HEK293 (cell line): Measurements from ENCODE around the gene GNB2.

Experiments used
- EGR2 ChIP-seq: fragments of 450-650 bp; formaldehyde crosslinking; IDR thresholded peaks from 2 replicates; pipeline ENCODE4 v1.5.1; 2016; ENCODE audit warnings: low read depth, missing biosample characterization, missing genetic modification characterization
- GFI1B ChIP-seq: fragments of 450-650 bp; formaldehyde crosslinking; IDR thresholded peaks from 2 replicates; pipeline ENCODE4 v1.5.1; 2016; ENCODE audit warnings: missing biosample characterization, missing genetic modification characterization
- IKZF3 ChIP-seq: fragments of 450-650 bp; IDR thresholded peaks from 2 replicates; pipeline ENCODE4 v1.5.0; 2018; ENCODE audit warnings: missing biosample characterization, mild to moderate bottlenecking, missing genetic modification characterization, moderate library complexity
- KLF1 ChIP-seq: fragments of 450-650 bp; formaldehyde crosslinking; IDR thresholded peaks from 2 replicates; pipeline ENCODE4 v1.5.1; 2016; ENCODE audit warnings: missing biosample characterization, missing genetic modification characterization
- KLF9 ChIP-seq: fragments of 450-650 bp; formaldehyde crosslinking; IDR thresholded peaks from 2 replicates; pipeline ENCODE4 v1.5.1; 2016; ENCODE audit warnings: missing biosample characterization, missing genetic modification characterization, low read depth
- REPIN1 ChIP-seq: fragments of 450-650 bp; formaldehyde crosslinking; IDR thresholded peaks from 2 replicates; pipeline ENCODE4 v1.5.1; 2017; ENCODE audit warnings: missing biosample characterization, missing genetic modification characterization, low read depth
- SP7 ChIP-seq: fragments of 450-650 bp; formaldehyde crosslinking; IDR thresholded peaks from 2 replicates; pipeline ENCODE4 v1.5.1; 2016; ENCODE audit warnings: missing biosample characterization, missing genetic modification characterization
- ZBTB17 ChIP-seq: fragments of 450-650 bp; formaldehyde crosslinking; IDR thresholded peaks from 2 replicates; pipeline ENCODE4 v1.5.1; 2016; ENCODE audit warnings: missing biosample characterization, missing genetic modification characterization
- ZBTB8A ChIP-seq: fragments of 450-650 bp; formaldehyde crosslinking; IDR thresholded peaks from 2 replicates; pipeline ENCODE4 v1.5.1; 2016; ENCODE audit warnings: missing biosample characterization, missing genetic modification characterization
- ZFP41 ChIP-seq: fragments of 450-650 bp; formaldehyde crosslinking; IDR thresholded peaks from 2 replicates; pipeline ENCODE4 v1.5.1; 2016; ENCODE audit warnings: missing biosample characterization, missing genetic modification characterization, borderline replicate concordance
- ZFP69B ChIP-seq: fragments of 450-650 bp; formaldehyde crosslinking; IDR thresholded peaks from 2 replicates; pipeline ENCODE4 v1.5.1; 2016; ENCODE audit warnings: missing biosample characterization, missing genetic modification characterization
- ZNF155 ChIP-seq: fragments of 450-650 bp; formaldehyde crosslinking; IDR thresholded peaks from 2 replicates; pipeline ENCODE4 v1.5.1; 2016; ENCODE audit warnings: missing biosample characterization, missing genetic modification characterization
- ZNF184 ChIP-seq: fragments of 450-650 bp; IDR thresholded peaks from 2 replicates; pipeline ENCODE4 v1.5.1; 2018; ENCODE audit warnings: missing biosample characterization, mild to moderate bottlenecking, missing genetic modification characterization
- ZNF341 ChIP-seq: fragments of 450-650 bp; formaldehyde crosslinking; IDR thresholded peaks from 2 replicates; pipeline ENCODE4; 2016; ENCODE audit warnings: low read depth, missing biosample characterization, missing genetic modification characterization
- ZNF423 ChIP-seq: fragments of 450-650 bp; formaldehyde crosslinking; IDR thresholded peaks from 2 replicates; pipeline ENCODE4 v1.5.1; 2016; ENCODE audit warnings: missing biosample characterization, missing genetic modification characterization
- ZNF530 ChIP-seq: fragments of 450-650 bp; formaldehyde crosslinking; IDR thresholded peaks from 2 replicates; pipeline ENCODE4 v1.5.1; 2016; ENCODE audit warnings: low read depth, missing biosample characterization, missing genetic modification characterization
- ZNF544 ChIP-seq: fragments of 450-650 bp; formaldehyde crosslinking; IDR thresholded peaks from 2 replicates; pipeline ENCODE4 v1.5.0; 2017; ENCODE audit warnings: missing biosample characterization, missing genetic modification characterization
- ZNF677 ChIP-seq: fragments of 450-650 bp; IDR thresholded peaks from 2 replicates; pipeline ENCODE4 v1.5.0; 2018; ENCODE audit warnings: missing biosample characterization, mild to moderate bottlenecking, missing genetic modification characterization, moderate library complexity
- TF ChIP-seq, protein P1 (sequence below): fragments of 450-650 bp; formaldehyde crosslinking; IDR thresholded peaks from 2 replicates; pipeline ENCODE4 v1.5.1; 2016; ENCODE audit warnings: missing biosample characterization, missing genetic modification characterization
- TF ChIP-seq, protein P2 (sequence below): fragments of 450-650 bp; formaldehyde crosslinking; IDR thresholded peaks from 2 replicates; pipeline ENCODE4 v1.5.1; 2017; ENCODE audit warnings: missing biosample characterization, missing genetic modification characterization
- TF ChIP-seq, protein P3 (sequence below): fragments of 450-650 bp; formaldehyde crosslinking; IDR thresholded peaks from 2 replicates; pipeline ENCODE4 v1.5.1; 2016; ENCODE audit warnings: missing biosample characterization, missing genetic modification characterization
- TF ChIP-seq, protein P4 (sequence below): fragments of 450-650 bp; formaldehyde crosslinking; IDR thresholded peaks from 2 replicates; pipeline ENCODE4 v1.5.1; 2016; ENCODE audit warnings: missing biosample characterization, missing genetic modification characterization
- TF ChIP-seq, protein P5 (sequence below): fragments of 450-650 bp; formaldehyde crosslinking; IDR thresholded peaks from 2 replicates; pipeline ENCODE4 v1.5.1; 2017; ENCODE audit warnings: missing biosample characterization, missing genetic modification characterization
- TF ChIP-seq, protein P6 (sequence below): fragments of 450-650 bp; formaldehyde crosslinking; conservative IDR thresholded peaks from 2 replicates; pipeline ENCODE4 v1.5.1; 2016; ENCODE audit warnings: low read depth, missing biosample characterization, missing genetic modification characterization

The GNB2 gene

DNA sequence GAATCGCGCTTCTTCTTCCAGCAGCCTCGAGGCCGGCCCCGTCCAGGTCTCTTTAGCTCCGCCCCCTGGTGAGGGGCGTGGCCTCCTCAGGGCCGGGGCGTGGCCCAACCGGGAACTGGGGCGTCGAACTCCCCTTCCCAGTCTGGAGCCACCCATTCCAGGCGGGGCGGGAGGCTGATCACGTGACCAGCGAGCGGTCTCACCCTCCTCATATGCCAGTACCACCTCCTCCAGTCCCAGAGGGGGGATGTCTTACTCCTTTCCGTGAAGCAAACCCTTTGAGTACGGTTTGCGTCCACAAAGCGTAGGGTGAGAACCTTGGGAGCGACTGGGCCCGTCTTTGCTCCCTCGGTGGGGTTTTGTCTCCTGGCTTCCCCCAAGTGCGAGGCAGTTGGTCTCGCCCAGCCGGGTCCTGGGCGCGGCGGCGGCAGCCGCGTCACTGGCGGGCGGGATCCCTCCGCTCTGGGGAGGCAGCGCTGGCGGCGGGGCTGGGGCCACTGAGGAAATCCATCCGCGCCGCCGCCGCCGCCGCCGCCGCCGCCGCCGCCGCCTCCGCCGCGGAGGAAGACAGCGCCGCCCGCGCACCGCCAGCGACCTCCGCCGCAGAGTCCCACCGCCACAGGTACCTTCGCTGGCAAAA lies at the start of gene GNB2 (continued):
- TF ChIP-seq GFI1B (tag by site-specific recombination) = peak; percentile 79; the same call in 1 of the 2 replicates
- TF ChIP-seq KLF9 (tag by site-specific recombination) = peak; percentile 94
- 0 out of 2 replicates have a peak, but pooled peaks have one; percentile 35 for TF ChIP-seq ZNF423
- no peak for TF ChIP-seq ZFP41
- TF ChIP-seq KLF1 (tag by site-specific recombination) = peak; percentile 92
- TF ChIP-seq IKZF3 = peak; percentile 100
- TF ChIP-seq, protein P1, sequence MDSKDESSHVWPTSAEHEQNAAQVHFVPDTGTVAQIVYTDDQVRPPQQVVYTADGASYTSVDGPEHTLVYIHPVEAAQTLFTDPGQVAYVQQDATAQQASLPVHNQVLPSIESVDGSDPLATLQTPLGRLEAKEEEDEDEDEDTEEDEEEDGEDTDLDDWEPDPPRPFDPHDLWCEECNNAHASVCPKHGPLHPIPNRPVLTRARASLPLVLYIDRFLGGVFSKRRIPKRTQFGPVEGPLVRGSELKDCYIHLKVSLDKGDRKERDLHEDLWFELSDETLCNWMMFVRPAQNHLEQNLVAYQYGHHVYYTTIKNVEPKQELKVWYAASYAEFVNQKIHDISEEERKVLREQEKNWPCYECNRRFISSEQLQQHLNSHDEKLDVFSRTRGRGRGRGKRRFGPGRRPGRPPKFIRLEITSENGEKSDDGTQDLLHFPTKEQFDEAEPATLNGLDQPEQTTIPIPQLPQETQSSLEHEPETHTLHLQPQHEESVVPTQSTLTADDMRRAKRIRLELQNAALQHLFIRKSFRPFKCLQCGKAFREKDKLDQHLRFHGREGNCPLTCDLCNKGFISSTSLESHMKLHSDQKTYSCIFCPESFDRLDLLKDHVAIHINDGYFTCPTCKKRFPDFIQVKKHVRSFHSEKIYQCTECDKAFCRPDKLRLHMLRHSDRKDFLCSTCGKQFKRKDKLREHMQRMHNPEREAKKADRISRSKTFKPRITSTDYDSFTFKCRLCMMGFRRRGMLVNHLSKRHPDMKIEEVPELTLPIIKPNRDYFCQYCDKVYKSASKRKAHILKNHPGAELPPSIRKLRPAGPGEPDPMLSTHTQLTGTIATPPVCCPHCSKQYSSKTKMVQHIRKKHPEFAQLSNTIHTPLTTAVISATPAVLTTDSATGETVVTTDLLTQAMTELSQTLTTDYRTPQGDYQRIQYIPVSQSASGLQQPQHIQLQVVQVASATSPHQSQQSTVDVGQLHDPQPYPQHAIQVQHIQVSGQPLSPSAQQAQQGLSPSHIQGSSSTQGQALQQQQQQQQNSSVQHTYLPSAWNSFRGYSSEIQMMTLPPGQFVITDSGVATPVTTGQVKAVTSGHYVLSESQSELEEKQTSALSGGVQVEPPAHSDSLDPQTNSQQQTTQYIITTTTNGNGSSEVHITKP (tag by site-specific recombination) = peak; percentile 100
- no peak for TF ChIP-seq ZNF530 (tag by site-specific recombination)
- no peak for TF ChIP-seq ZNF544 (tag by site-specific recombination)
- TF ChIP-seq REPIN1 (tag by site-specific recombination) = 0 out of 2 replicates have a peak, but pooled peaks have one; percentile 81
- peak; percentile 25; the same call in 1 of the 2 replicates for TF ChIP-seq ZNF341 (tag by site-specific recombination)
- TF ChIP-seq SP7 (tag by site-specific recombination) = peak; percentile 95
- TF ChIP-seq, protein P2, sequence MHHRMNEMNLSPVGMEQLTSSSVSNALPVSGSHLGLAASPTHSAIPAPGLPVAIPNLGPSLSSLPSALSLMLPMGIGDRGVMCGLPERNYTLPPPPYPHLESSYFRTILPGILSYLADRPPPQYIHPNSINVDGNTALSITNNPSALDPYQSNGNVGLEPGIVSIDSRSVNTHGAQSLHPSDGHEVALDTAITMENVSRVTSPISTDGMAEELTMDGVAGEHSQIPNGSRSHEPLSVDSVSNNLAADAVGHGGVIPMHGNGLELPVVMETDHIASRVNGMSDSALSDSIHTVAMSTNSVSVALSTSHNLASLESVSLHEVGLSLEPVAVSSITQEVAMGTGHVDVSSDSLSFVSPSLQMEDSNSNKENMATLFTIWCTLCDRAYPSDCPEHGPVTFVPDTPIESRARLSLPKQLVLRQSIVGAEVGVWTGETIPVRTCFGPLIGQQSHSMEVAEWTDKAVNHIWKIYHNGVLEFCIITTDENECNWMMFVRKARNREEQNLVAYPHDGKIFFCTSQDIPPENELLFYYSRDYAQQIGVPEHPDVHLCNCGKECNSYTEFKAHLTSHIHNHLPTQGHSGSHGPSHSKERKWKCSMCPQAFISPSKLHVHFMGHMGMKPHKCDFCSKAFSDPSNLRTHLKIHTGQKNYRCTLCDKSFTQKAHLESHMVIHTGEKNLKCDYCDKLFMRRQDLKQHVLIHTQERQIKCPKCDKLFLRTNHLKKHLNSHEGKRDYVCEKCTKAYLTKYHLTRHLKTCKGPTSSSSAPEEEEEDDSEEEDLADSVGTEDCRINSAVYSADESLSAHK (tag by site-specific recombination) = peak; percentile 53
- no peak for TF ChIP-seq EGR2 (tag by site-specific recombination)
- TF ChIP-seq, protein P3, sequence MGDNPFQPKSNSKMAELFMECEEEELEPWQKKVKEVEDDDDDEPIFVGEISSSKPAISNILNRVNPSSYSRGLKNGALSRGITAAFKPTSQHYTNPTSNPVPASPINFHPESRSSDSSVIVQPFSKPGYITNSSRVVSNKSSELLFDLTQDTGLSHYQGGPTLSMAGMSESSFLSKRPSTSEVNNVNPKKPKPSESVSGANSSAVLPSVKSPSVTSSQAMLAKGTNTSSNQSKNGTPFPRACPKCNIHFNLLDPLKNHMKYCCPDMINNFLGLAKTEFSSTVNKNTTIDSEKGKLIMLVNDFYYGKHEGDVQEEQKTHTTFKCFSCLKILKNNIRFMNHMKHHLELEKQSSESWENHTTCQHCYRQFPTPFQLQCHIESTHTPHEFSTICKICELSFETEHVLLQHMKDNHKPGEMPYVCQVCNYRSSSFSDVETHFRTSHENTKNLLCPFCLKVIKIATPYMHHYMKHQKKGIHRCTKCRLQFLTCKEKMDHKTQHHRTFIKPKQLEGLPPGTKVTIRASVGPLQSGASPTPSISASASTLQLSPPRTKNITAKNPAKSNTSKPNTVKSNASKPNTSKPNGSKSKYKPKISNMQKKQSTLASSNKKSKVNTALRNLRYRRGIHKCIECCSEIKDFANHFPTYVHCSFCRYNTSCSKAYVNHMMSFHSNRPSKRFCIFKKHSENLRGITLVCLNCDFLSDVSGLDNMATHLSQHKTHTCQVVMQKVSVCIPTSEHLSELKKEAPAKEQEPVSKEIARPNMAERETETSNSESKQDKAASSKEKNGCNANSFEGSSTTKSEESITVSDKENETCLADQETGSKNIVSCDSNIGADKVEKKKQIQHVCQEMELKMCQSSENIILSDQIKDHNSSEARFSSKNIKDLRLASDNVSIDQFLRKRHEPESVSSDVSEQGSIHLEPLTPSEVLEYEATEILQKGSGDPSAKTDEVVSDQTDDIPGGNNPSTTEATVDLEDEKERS (tag by site-specific recombination) = 0 out of 2 replicates have a peak, but pooled peaks have one; percentile 11
- TF ChIP-seq, protein P4, sequence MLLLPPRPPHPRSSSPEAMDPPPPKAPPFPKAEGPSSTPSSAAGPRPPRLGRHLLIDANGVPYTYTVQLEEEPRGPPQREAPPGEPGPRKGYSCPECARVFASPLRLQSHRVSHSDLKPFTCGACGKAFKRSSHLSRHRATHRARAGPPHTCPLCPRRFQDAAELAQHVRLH = peak; percentile 61; the same call in 1 of the 2 replicates
- TF ChIP-seq ZNF155 (tag by site-specific recombination) = no peak
- peak; percentile 94 for TF ChIP-seq ZFP69B (tag by site-specific recombination)
- TF ChIP-seq ZNF184 (tag by site-specific recombination) = peak; percentile 77; the same call in 1 of the 2 replicates
- TF ChIP-seq ZNF677 = 0 out of 2 replicates have a peak, but pooled peaks have one; percentile 63
- peak; percentile 93 for TF ChIP-seq ZBTB17 (tag by site-specific recombination)
- peak; percentile 81 for TF ChIP-seq ZBTB8A (tag by site-specific recombination)
- TF ChIP-seq, protein P5, sequence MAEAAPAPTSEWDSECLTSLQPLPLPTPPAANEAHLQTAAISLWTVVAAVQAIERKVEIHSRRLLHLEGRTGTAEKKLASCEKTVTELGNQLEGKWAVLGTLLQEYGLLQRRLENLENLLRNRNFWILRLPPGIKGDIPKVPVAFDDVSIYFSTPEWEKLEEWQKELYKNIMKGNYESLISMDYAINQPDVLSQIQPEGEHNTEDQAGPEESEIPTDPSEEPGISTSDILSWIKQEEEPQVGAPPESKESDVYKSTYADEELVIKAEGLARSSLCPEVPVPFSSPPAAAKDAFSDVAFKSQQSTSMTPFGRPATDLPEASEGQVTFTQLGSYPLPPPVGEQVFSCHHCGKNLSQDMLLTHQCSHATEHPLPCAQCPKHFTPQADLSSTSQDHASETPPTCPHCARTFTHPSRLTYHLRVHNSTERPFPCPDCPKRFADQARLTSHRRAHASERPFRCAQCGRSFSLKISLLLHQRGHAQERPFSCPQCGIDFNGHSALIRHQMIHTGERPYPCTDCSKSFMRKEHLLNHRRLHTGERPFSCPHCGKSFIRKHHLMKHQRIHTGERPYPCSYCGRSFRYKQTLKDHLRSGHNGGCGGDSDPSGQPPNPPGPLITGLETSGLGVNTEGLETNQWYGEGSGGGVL (tag by site-specific recombination) = peak; percentile 61
- TF ChIP-seq, protein P6, sequence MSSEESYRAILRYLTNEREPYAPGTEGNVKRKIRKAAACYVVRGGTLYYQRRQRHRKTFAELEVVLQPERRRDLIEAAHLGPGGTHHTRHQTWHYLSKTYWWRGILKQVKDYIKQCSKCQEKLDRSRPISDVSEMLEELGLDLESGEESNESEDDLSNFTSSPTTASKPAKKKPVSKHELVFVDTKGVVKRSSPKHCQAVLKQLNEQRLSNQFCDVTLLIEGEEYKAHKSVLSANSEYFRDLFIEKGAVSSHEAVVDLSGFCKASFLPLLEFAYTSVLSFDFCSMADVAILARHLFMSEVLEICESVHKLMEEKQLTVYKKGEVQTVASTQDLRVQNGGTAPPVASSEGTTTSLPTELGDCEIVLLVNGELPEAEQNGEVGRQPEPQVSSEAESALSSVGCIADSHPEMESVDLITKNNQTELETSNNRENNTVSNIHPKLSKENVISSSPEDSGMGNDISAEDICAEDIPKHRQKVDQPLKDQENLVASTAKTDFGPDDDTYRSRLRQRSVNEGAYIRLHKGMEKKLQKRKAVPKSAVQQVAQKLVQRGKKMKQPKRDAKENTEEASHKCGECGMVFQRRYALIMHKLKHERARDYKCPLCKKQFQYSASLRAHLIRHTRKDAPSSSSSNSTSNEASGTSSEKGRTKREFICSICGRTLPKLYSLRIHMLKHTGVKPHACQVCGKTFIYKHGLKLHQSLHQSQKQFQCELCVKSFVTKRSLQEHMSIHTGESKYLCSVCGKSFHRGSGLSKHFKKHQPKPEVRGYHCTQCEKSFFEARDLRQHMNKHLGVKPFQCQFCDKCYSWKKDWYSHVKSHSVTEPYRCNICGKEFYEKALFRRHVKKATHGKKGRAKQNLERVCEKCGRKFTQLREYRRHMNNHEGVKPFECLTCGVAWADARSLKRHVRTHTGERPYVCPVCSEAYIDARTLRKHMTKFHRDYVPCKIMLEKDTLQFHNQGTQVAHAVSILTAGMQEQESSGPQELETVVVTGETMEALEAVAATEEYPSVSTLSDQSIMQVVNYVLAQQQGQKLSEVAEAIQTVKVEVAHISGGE (tag by site-specific recombination) = 0 out of 2 replicates have a peak, but pooled peaks have one; percentile 32
